Activated CD4-positive, alpha-beta T cell treated with anti-CD3 and anti-CD28 coated beads for 48 hours (primary cell): ENCODE measurements around the gene RAB36.

ENCODE experiments used
- DNase-seq: peaks from one replicate; pipeline ENCODE4 v3.0.0-alpha.2; 2020

The RAB36 gene

GRCh38 chr22:23144932-23145877 lies at the start of gene RAB36:
Gene RAB36, plus strand, starts transcription at chr22:23145477. Its CDS starts 1,140 bp downstream, at chr22:23146617.
- DNase-seq: peak; percentile 90

GRCh38 chr22:23095733-23096342 lies 49.4 kb upstream of the RAB36 start:
- no peak for DNase-seq

- DNase-seq: no peak
Observed at GRCh38 chr22:23097412-23098229, 47.7 kb upstream of the RAB36 start.

- DNase-seq: no peak
Observed at GRCh38 chr22:23098230-23098705, 47.0 kb upstream of the RAB36 start.

GRCh38 chr22:23098718-23099530 lies 46.4 kb upstream of the RAB36 start:
- DNase-seq: no peak

GRCh38 chr22:23099531-23099804 lies 45.8 kb upstream of the RAB36 start:
- DNase-seq: no peak

- DNase-seq: no peak
Observed at GRCh38 chr22:23100124-23100801, 45.0 kb upstream of the RAB36 start.

GRCh38 chr22:23101524-23101923 lies 43.8 kb upstream of the RAB36 start:
- DNase-seq: no peak

GRCh38 chr22:23102002-23102655 lies 43.1 kb upstream of the RAB36 start:
- no peak for DNase-seq

- no peak for DNase-seq
Observed at GRCh38 chr22:23102776-23103175, 42.5 kb upstream of the RAB36 start.

GRCh38 chr22:23103199-23103954 lies 41.9 kb upstream of the RAB36 start:
- no peak for DNase-seq

- no peak for DNase-seq
Observed at GRCh38 chr22:23104187-23104971, 40.9 kb upstream of the RAB36 start.

GRCh38 chr22:23105304-23105703 lies 40.0 kb upstream of the RAB36 start:
- DNase-seq: no peak

- no peak for DNase-seq
Observed at GRCh38 chr22:23105919-23106318, 39.4 kb upstream of the RAB36 start.

- no peak for DNase-seq
Observed at GRCh38 chr22:23106344-23106743, 38.9 kb upstream of the RAB36 start.

- DNase-seq: no peak
Observed at GRCh38 chr22:23106906-23107367, 38.3 kb upstream of the RAB36 start.

- DNase-seq: no peak
Observed at GRCh38 chr22:23107487-23108248, 37.6 kb upstream of the RAB36 start.

- DNase-seq: no peak
Observed at GRCh38 chr22:23108249-23109078, 36.8 kb upstream of the RAB36 start.
